Measurements from ENCODE around the gene TRMT61B.

TRMT61B gene

DNA sequence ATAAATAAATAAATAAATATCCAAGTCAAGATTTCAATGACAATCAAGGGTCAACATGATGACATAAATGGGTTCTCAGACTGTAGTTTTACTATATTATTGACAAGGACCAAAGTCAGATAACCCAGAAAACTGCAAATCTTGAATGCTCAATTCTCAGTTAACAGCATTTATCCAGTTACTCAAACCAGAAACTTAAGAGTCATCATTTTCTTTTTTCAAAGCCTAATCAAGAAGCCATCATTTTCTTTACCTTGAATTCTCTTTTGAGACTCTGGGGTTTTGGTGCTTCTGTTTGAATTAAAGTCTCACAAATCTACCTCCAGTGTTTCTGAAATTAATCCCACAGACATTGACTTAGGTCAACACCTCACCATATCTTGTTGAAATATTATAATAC lies 14.1 kb downstream of the TRMT61B start:
- DNase-seq (ENCODE audit: low read depth), result no peak

DNA sequence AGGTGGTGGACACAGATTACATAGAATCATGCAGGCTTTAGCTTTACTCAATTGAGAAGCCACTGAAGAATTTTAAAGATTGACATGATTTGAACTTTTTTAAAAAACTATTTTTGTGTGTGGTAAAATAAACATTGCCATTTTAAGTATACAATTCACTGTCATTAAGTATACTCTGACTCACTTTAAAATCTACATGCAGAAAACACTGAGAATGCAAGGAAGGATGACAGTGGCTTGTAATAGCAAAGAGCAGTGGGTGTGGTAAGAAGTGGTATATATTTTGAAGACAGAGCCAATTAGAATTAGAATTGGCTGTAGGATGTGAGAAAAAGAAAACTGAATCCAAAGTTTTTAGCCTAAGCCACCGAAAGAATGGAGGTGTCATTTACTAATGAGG lies 14.9 kb downstream of the TRMT61B start:
- DNase-seq (ENCODE audit: low read depth), result no peak

DNA sequence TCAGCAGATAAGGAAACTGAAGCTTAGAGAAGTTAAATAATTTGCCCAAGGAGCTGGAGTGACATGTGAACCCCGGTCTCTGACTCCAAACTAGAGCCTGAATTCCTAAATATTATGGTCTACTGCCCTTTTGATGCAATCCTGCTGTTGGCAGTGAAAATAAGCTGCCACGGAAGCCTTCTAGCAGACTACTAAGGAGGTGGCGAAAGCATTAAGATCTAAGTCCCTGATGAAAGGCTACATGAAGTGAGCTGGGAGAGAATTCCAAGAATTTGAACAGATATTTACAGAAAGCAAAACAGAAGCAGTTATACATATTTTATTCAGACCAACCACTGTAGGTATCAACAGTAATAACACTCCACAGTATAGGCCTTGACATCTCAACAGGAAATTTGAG lies 28.1 kb downstream of the TRMT61B start:
- no peak for DNase-seq (ENCODE audit: low read depth)

DNA sequence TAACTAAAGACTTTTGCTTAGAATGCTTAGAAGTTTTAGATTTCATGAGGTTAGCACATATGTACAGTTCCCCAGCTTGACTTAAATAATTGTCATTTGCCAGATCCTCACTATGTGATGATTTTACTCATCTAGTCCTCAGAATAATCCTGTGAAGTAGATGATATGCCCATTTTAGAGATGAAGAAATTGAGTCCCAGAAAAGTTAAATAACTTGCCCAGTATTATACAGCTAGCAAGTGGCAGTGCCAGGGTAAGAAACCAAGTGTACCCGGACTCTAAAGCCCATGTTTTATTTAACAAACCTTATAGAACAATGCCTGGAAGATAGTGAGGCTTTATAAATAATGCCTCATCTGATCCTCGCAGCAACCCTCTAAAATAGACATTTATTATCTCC lies 31.1 kb downstream of the TRMT61B start:
- no peak for DNase-seq (ENCODE audit: low read depth)

DNA sequence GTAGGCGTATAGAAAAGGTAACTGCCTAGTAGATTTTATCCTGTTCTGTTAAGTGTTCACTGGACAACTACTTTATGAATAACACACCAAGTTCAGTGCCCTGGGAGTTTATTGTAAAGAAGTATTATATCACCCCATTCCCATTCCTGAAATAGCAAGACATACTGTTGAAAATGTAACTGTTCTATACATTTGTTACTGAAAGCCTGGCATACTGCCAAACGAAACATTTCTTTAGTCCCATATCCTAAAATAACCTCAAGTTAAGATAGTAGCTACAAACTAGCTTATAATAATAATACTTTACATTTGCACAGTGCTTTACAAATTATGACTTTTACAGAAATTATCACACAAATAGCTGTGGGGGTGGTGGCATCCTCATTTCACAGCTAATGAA lies 34.3 kb downstream of the TRMT61B start:
- no peak for DNase-seq (ENCODE audit: low read depth)

DNA sequence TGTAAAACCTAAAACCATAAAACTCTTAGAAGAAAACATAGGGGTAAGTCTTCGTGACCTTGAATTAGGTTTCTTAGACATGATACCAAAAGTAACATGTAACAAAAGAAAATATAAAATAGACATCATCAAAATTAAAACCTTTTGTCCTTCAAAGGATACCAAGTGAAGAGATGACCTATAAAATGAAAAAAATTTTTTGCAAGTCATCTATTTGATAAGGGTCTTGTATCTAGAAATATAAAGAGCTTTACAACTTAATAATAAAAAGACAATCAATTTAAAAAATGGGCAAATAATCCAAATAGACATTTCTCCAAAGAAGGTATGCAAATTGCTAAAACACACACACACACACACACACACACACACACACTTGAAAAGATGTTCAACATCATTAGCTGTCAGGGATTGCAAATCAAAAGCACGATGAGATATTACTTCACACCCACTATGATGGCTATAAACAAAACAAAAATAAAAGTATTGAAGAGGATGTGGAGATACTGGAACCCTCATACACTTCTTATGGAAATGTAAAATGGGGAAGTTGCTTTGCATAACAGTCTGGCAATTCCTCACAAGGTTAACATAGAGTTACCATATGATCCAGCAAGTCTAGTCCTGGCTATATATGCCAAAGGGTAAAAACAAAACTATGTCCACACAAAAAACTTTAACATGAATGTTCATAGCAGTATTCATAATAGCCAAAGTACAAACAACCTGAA lies 36.2 kb downstream of the TRMT61B start:
- DNase-seq (ENCODE audit: low read depth), result no peak

DNA sequence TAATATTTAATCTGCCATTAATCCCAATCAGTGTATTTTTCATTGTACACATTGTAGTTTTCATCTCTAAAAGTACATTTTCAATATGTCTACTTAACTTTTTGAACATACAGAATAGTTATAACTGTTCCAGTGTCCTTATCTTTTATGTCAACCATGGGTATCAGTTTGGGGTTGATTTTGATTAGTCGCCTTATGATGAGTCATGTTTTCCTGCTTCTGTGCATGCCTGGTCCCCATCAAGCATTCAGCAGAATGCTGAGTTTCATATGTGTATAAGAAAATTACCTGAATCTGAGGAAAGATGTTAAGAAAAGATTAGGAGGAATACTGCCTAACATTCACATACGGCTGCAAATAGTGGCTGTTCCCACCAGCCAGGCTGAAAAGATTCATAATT lies 41.7 kb downstream of the TRMT61B start:
- DNase-seq (ENCODE audit: low read depth), result no peak

DNA sequence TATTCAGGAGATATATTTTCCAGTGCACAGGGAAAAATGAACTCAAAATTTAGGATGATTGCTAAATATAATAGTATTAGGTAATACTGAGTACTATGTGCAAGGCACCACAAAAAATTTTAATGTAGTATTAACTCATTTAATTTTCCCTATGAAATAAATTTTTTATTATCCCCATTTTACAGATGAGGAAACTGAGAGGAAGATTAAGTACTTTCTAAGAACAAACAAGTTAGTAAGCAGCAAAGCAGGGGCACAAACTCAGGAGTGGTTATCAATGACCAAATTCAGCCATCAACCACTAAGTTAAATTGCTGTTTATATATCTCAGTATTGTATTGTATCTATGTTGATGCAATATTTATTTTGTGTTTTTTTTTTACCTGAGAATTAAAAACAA lies 45.2 kb downstream of the TRMT61B start:
- DNase-seq (ENCODE audit: low read depth), result no peak

DNA sequence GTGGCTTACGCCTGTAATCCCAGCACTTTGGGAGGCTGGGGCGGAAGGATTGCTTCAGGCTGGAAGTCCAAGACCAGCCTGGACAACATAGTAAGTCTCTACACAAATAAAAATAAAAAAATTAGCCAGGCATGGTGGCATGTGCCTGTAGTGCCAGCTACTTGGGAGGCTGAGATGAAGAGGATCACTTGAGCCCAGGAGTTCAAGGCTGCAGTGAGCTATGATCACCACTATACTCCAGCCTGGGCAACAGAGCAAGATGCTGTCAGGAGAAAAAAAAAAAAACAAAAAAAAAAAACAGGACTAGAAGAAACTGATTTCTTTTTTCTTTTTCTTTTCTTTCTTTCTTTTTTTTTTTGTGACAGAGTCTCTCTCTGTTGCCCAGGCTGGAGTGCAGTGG lies 45.9 kb downstream of the TRMT61B start:
- no peak for DNase-seq (ENCODE audit: low read depth)

DNA sequence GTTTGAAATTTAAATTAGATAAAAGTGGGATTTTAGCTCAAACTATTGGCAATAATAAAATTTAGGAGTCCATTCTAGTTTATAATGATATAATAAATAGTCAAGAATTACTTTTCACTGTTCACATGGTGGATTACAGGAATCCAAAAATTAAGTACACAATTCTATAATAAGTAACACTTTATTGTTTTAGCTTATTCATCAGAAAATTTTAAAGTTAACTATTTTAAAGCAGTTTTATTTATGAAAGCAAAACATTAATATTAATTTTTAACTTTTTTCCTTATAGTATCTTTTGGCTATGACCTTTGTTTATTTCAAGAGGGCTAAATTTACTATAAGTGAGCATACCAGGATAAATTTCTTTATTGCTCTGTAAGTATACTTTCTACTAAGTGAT lies 48.1 kb downstream of the TRMT61B start:
- no peak for DNase-seq (ENCODE audit: low read depth)

DNA sequence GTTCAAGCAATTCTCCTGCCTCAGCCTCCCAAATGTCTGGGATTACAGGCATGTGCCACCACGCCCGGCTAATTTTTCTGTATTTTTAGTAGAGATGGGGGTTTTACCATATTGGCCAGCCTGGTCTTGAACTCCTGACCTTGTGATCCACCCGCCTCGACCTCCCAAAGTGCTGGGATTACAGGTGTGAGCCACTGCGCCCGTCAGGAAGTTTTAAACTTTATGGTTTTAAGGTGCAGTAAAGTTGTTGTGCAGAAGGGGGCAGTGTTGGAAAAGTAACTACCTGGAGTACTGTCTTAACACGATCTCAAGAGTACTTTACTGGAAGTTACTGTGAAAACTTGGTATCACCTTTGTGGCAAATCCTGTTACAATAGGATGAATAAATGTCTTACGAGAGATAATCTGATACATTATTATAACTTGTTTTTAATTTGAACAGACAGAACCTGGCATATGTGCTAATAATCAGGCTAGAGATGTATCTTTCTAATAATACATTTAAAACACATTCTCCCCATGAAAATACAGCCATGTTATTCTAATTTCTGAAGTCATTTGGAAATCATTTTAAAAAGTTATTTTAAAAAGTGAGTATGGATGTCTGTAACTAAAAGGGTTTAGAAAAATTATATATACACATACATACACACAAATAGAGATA lies 48.7 kb downstream of the TRMT61B start:
- peak; percentile 41 for DNase-seq (ENCODE audit: low read depth)

DNA sequence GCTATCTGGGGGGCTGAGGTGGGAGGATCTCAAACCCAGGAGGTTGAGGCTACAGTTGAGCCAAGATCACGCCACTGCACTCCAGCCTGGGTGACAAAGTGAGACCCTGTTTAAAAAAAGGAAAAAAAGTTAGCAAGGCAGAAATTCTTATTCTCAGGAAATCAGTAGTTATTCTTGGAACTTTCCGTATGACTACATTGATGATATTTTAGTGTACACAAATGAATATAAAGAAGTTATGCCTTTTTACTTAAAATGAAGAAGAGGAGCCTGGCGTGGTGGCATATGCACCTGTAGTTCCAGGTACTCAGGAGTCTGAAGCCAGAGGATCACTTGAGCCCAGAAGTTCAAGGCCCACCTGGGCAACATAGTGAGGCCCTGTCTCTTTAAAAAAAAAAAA lies 52.1 kb downstream of the TRMT61B start:
- DNase-seq (ENCODE audit: low read depth), result no peak

DNA sequence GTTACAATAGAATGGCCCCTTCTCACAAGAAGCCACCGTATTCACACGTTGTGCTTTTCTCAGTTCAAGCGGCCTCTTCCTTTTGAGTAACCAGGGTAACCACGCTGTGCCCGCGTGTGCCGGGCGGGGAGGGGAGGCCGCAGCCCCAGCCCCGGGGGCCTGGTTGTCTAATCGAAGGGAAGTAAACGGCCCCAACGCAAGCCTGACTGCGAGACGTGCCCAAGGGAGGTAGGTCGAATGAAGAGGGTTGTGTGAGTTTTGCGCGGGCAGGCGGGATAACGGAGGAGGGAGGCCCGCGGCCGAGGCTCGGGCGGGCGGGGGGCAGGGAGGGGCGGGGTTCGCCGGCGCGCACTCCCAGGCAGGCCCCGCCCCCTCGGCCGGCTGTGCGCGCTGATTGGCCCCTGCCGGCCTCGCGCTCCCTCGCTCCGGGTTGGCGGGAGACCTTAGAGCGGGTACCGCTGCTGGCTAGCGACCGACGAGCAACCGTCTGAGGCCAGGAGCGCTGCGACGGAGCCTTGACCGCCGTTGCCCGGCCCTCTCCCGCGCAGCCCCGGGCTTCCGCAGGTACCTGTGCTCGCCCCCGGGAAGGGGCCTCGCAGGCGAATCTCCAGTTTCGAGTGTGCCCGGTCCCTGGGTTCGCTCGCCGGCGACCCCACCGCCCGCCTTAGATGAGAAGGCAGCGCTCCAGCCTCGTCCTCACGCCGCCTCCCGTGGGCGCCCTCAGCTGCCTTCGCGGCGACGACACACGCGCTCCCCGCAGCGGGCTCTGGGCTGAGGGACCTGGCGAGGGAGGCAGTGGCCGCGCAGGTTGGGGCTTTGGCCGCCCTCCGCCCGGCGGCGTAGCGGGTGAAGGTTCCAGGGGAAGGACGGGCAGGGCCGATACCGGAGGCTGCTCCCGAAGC lies 59.5 kb downstream of the TRMT61B start, which contains the start of gene SPDYA:
TSS of gene SPDYA (plus strand) at position 451 of the 902 bp plus-strand sequence. CDS start 5,181 bp downstream, outside the sequence.
- peak; percentile 70 for DNase-seq (ENCODE audit: low read depth)

DNA sequence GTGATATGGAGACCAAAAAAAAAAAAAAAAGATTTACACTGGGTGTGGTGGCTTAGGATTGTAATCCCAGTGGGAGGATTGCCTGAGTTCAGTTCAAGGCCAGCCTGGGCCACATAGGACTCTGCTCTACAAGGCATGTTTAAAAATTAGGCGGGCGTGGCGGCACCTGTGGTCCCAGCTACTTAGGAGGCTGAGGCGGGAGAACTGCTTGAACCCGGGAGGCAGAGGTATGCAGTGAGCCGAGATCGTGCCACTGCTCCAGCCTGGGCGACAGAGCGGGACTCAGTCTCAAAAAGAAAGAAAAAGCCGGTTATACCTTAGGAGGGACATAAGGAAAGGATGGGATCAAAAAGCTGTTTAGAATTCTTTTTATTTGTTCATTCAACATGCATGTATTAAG lies 60.2 kb downstream of the TRMT61B start:
- no peak for DNase-seq (ENCODE audit: low read depth)

DNA sequence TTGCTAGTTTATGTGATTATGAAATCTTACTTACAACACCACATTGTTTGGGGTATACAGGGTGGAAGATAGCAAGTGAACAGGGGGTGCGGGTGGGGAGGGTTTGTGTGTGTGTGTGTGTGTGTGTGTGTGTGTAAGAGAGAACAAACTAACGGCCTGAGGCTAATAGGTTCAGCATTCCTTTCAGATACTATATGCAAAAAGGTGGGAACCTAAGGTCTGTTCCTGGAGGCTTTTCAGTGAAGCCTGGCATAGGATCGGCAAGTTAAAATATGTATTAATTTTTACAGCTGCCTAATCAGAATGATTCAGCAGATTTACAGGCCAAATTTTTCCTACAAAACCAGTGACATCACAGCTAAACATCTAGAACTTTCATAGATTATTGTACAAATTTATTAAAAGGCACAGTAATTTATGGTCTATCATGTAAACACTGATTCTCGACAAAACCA lies 67.1 kb downstream of the TRMT61B start:
- DNase-seq (ENCODE audit: low read depth), result no peak

DNA sequence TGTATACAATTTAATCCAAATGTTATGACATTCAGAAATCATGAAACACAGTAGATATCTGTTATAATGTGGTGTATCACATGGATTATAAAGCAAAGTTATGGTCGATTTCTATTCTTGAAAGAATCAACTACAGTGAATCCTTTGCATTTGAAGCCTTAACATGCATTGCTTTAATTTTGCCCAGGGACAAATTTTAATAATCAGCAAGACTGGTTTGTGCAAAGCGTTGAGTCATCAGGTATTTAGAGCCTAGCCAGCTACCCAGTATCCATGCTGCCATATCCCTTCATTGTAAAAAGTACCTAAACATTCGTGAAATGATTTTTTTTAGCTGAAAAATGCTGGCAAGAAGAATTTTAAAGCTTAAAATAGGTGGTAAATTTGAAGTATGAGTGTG lies 68.4 kb downstream of the TRMT61B start:
- DNase-seq (ENCODE audit: low read depth), result no peak

Measured in T follicular helper cell (primary cell).